ENCODE measurements around the gene TRPM2. TPM values are rescaled to one million over a fixed set of nuclear protein-coding genes. Genes with fewer than 3 reads are reported as not detected.

TRPM2 gene
- total RNA-seq, 1 donor from 2014 or later: 2.8 TPM

DNA sequence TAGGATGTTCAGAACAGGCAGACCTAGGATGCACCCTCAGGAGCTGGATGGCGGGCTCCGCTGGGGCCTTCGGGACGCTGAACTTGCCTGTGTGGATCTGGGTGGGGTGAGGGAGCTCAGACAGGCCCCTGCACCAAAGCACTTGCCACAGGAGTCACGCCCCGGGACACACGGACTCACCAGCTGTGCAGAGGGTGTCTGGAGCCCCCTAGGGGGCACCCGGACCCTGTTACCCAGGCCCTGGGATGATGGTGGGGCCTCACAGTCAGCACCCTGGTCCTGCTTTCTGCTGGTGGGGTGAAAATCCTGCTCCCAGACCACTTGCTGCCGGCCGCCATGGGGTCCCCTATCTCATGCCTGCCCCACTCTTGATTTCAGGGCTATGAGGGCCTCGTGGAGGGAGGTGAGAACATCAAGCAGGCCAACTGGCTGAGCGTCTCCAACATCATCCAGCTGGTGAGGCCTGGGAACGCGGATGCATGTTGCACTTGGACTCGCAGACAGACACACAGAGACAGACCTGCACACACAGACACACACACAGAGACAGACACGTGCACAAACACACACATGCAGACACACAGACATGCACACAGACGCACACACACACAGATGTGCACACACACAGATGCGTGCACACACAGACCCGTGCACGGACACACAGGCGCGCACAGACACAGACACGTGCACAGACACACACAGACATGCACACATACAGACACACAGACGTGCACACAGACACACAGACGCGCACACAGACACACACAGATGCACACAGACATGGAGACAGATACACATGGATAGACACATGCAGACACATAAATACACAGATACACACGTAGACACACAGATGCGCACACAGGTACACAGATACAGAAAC, 42.6 kb upstream of the TRPM2 start:
- Histone ChIP-seq H3K27me3 (ENCODE audit: control insufficient read depth, insufficient read depth, low read length) (no peaks in the 10 kb centered on the region), H3K4me3 (ENCODE audit: low read depth, low read length) (no peak overlapping the region), H3K36me3 (ENCODE audit: control insufficient read depth, insufficient read depth, low read length) (no peaks in the 10 kb centered on the region)
- TF ChIP-seq, protein P1, sequence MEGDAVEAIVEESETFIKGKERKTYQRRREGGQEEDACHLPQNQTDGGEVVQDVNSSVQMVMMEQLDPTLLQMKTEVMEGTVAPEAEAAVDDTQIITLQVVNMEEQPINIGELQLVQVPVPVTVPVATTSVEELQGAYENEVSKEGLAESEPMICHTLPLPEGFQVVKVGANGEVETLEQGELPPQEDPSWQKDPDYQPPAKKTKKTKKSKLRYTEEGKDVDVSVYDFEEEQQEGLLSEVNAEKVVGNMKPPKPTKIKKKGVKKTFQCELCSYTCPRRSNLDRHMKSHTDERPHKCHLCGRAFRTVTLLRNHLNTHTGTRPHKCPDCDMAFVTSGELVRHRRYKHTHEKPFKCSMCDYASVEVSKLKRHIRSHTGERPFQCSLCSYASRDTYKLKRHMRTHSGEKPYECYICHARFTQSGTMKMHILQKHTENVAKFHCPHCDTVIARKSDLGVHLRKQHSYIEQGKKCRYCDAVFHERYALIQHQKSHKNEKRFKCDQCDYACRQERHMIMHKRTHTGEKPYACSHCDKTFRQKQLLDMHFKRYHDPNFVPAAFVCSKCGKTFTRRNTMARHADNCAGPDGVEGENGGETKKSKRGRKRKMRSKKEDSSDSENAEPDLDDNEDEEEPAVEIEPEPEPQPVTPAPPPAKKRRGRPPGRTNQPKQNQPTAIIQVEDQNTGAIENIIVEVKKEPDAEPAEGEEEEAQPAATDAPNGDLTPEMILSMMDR (IDR thresholded peaks at IDR 0.05; ENCODE audit: insufficient read depth, low read length, poor library complexity, severe bottlenecking): no peak
- DNase-seq (ENCODE audit: low read depth): no peak

DNA sequence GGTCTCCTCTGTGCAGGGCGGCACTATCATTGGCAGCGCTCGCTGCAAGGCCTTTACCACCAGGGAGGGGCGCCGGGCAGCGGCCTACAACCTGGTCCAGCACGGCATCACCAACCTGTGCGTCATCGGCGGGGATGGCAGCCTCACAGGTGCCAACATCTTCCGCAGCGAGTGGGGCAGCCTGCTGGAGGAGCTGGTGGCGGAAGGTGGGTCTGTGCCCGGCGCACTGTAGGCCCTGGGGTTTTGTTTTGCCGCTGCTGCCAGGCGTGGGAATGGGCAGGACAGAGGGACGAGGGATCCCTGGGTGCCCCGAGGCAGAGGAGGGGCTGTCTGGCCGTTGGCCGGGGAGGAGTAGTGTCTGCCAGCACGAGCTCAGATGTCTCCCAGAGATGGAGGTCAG, 41.3 kb upstream of the TRPM2 start:
- no peak for DNase-seq (ENCODE audit: low read depth)
- Histone ChIP-seq H3K4me3 (ENCODE audit: low read depth, low read length) (no peak overlapping the region), H3K27me3 (ENCODE audit: control insufficient read depth, insufficient read depth, low read length) (no peaks in the 10 kb centered on the region), H3K36me3 (ENCODE audit: control insufficient read depth, insufficient read depth, low read length) (no peaks in the 10 kb centered on the region)
- TF ChIP-seq, protein P1 (IDR thresholded peaks at IDR 0.05; ENCODE audit: insufficient read depth, low read length, poor library complexity, severe bottlenecking): no peak

DNA sequence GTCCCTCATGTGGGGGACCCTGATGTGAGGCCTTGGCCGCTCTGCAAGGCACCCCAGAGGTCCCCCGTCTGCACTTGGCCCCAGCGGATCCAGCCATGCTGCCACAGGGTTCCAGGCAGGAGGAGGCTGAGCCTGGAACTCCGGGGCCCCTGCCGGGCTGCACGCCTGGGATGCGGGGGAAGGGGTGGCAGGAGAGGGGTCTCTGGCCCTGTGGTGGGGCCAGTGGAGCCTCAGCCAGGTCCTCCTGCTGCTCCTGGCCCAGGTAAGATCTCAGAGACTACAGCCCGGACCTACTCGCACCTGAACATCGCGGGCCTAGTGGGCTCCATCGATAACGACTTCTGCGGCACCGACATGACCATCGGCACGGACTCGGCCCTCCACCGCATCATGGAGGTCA, 40.7 kb upstream of the TRPM2 start:
- Histone ChIP-seq H3K4me3 (ENCODE audit: low read depth, low read length) (no peak overlapping the region), H3K27me3 (ENCODE audit: control insufficient read depth, insufficient read depth, low read length) (no peaks in the 10 kb centered on the region), H3K36me3 (ENCODE audit: control insufficient read depth, insufficient read depth, low read length) (no peaks in the 10 kb centered on the region)
- TF ChIP-seq, protein P1 (IDR thresholded peaks at IDR 0.05; ENCODE audit: insufficient read depth, low read length, poor library complexity, severe bottlenecking): no peak
- DNase-seq (ENCODE audit: low read depth): no peak

GRCh38 chr21:44313451-44313850, 40.0 kb upstream of the TRPM2 start:
- Histone ChIP-seq H3K27me3 (ENCODE audit: control insufficient read depth, insufficient read depth, low read length) (no peaks in the 10 kb centered on the region), H3K4me3 (ENCODE audit: low read depth, low read length) (no peak overlapping the region), H3K36me3 (ENCODE audit: control insufficient read depth, insufficient read depth, low read length) (no peaks in the 10 kb centered on the region)
- TF ChIP-seq, protein P1 (IDR thresholded peaks at IDR 0.05; ENCODE audit: insufficient read depth, low read length, poor library complexity, severe bottlenecking): no peak
- no peak for DNase-seq (ENCODE audit: low read depth)

GRCh38 chr21:44314128-44314527, 39.3 kb upstream of the TRPM2 start:
- H3K27me3 ChIP-seq (ENCODE audit: control insufficient read depth, insufficient read depth, low read length): no peaks in the 10 kb centered on the region
- H3K36me3 ChIP-seq (ENCODE audit: control insufficient read depth, insufficient read depth, low read length): no peaks in the 10 kb centered on the region
- TF ChIP-seq, protein P1 (IDR thresholded peaks at IDR 0.05; ENCODE audit: insufficient read depth, low read length, poor library complexity, severe bottlenecking): no peak

DNA sequence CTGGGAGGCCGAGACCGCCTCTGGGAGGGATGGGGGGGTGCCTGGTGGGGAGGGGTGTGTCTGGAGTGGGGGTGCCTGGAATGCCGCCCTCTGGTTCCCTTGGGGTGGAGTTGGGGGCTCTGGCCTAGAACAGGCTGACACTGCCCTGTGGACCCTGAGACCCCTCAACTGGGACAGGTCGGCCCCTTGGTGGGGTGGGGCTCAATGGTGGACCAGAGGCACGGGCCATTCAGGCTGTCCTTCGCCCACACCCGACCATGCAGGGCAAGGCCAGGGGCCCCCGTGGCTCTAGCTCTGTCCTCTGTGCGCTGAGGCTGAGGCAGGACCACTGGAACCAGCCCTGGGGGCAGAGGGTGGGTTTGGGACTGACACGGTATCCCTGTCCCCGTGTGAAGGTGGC, 38.9 kb upstream of the TRPM2 start:
- no peak for DNase-seq (ENCODE audit: low read depth)
- Histone ChIP-seq H3K4me3 (ENCODE audit: low read depth, low read length) (no peak overlapping the region), H3K36me3 (ENCODE audit: control insufficient read depth, insufficient read depth, low read length) (no peaks in the 10 kb centered on the region), H3K27me3 (ENCODE audit: control insufficient read depth, insufficient read depth, low read length) (no peaks in the 10 kb centered on the region)
- TF ChIP-seq, protein P1 (IDR thresholded peaks at IDR 0.05; ENCODE audit: insufficient read depth, low read length, poor library complexity, severe bottlenecking): no peak

More at GRCh38 chr21:44314128-44314527, 39.3 kb upstream of the TRPM2 start:
- H3K4me3 ChIP-seq (ENCODE audit: low read depth, low read length): no peak overlapping the region
- no peak for DNase-seq (ENCODE audit: low read depth)

Measured in kidney epithelial cell (primary cell).